Right cardiac atrium (tissue), 5 donors: Measurements from ENCODE around the gene SF3B5. TPM values are rescaled to one million over a fixed set of nuclear protein-coding genes. Genes with fewer than 3 reads are reported as not detected.
"Not testable (repeated sequence)": the region's sequence is repeated elsewhere in the genome, so short reads cannot be mapped to it uniquely, and the experiment has no call there.

Source experiments
- ATAC-seq, 2 donors: fragments of 200-7000 bp; cut with Tn5 transposase; one replicate each; pipeline versions ENCODE4 v1.8.0 to v1.9.1; 2020; ENCODE audit warnings: moderate library complexity in 2 of 2, mild to moderate bottlenecking in 1 of 2
- DNase-seq, 3 donors: peaks; one replicate each; pipeline ENCODE4 v3.0.0-alpha.2; 2020
- H3K27ac ChIP-seq: one replicate; pipeline ENCODE4 v1.5.1; 2013; ENCODE audit warnings: mild to moderate bottlenecking, low read length, control low read depth, moderate library complexity
- H3K27me3 ChIP-seq: one replicate; pipeline ENCODE4 v1.6.1; 2013; ENCODE audit not compliant: control insufficient read depth, insufficient read depth
- H3K4me1 ChIP-seq: one replicate; pipeline ENCODE4 v1.6.1; 2013; ENCODE audit warnings: low read length; ENCODE audit not compliant: control insufficient read depth, insufficient read depth
- H3K4me3 ChIP-seq: one replicate; pipeline ENCODE4 v1.5.1; 2013; ENCODE audit warnings: low read length, control low read depth
- H3K9me3 ChIP-seq: one replicate; pipeline ENCODE4 v1.6.1; 2013; ENCODE audit warnings: low read length; ENCODE audit not compliant: control insufficient read depth
- WGBS: extraction: QIAGEN DNeasy Blood & Tissue Kit; methylation state at CpG from one replicate; pipeline ENCODE4 v1.1.7; 2013; 5-methylcytosine and 5-hydroxymethylcytosine counted together
- intact Hi-C, 4 donors: fragments of 100-400 bp; cut with DNase I; formaldehyde crosslinking; loops; one replicate each; pipeline versions ENCODE4 v1.11.0 to v1.14.0; 2022 to 2023
- polyA plus RNA-seq: library from polyadenylated mRNA; stranded (reverse); fragments of 200-250 nt; gene quantifications from one replicate; pipeline ENCODE4 v1.2.3, GENCODE V29; 2013
- total RNA-seq, 4 donors: library from RNA; stranded (reverse); fragmentation: NEBNext Ultra II Directional; extraction: Animal tissue kit (Norgen Biotek cat#: 25700); gene quantifications; one replicate each; pipeline ENCODE4 v1.2.1, GENCODE V29; 2021
- donor health status: healthy with polysubstance abuse.
- donor health status: DM: no; HTN: yes; CAD: no.
- donor health status: DM: no; HTN: no; CAD: no.
- donor health status: DM: no; HTN: yes; CAD: no; lungs with severe emphysema.
- donor health status: DM: yes; HTN: yes; CAD: no.

The SF3B5 gene
- total and polyA plus RNA-seq, 5 donors: 108 to 173 (median 123) TPM

GRCh38 chr6:144132167-144132690 is 36.9 kb upstream of the SF3B5 start:
- H3K9me3 ChIP-seq, intact Hi-C loops, H3K4me3 ChIP-seq, DNase-seq, H3K27me3 ChIP-seq, H3K27ac ChIP-seq, ATAC-seq, H3K4me1 ChIP-seq: not testable (repeated sequence)

- DNase-seq (no peak), ATAC-seq (no peak)
- 84% methylated on average over 1 of the region's 1 CpG for whole genome bisulfite sequencing
- H3K4me1 ChIP-seq: no peaks in the 10 kb centered on the region
- no peak overlapping the region for H3K4me3 ChIP-seq
- intact Hi-C loops: no loop called here
- no peaks in the 10 kb centered on the region for H3K27me3 ChIP-seq
- H3K27ac ChIP-seq: no peak overlapping the region
- no peaks in the 10 kb centered on the region for H3K9me3 ChIP-seq
Observed at GRCh38 chr6:144131248-144131709, 35.9 kb upstream of the SF3B5 start.

- Histone ChIP-seq H3K4me3 (no peak overlapping the region), H3K4me1 (no peaks in the 10 kb centered on the region), H3K27ac (no peak overlapping the region), H3K27me3 (no peaks in the 10 kb centered on the region), H3K9me3 (no peaks in the 10 kb centered on the region)
- intact Hi-C loops: no loop called here
- no peak for ATAC-seq
- 88% methylated on average over 6 of the region's 6 CpGs for WGBS
- no peak for DNase-seq
Observed at GRCh38 chr6:144129469-144129868, 34.1 kb upstream of the SF3B5 start.

GRCh38 chr6:144127097-144127496 is 31.7 kb upstream of the SF3B5 start:
- 85% methylated on average over 6 of the region's 6 CpGs for WGBS
- Histone ChIP-seq H3K27ac (no peak overlapping the region), H3K27me3 (no peaks in the 10 kb centered on the region), H3K9me3 (no peaks in the 10 kb centered on the region), H3K4me1 (no peaks in the 10 kb centered on the region), H3K4me3 (no peak overlapping the region)
- intact Hi-C loops: no loop called here
- DNase-seq (no peak), ATAC-seq (no peak)

GRCh38 chr6:144123836-144124235 is 28.5 kb upstream of the SF3B5 start:
- Histone ChIP-seq H3K27me3 (no peaks in the 10 kb centered on the region), H3K9me3 (no peaks in the 10 kb centered on the region), H3K4me3 (no peak overlapping the region), H3K4me1 (no peaks in the 10 kb centered on the region), H3K27ac (no peak overlapping the region)
- intact Hi-C loops: no loop called here
- DNase-seq (no peak), ATAC-seq (no peak)
- WGBS: 37% methylated on average over 2 of the region's 2 CpGs

- H3K9me3 ChIP-seq: no peaks in the 10 kb centered on the region
- DNase-seq (no peak), ATAC-seq (no peak)
- H3K4me1 ChIP-seq: no peaks in the 10 kb centered on the region
- H3K27ac ChIP-seq: no peak overlapping the region
- 63% methylated on average over 2 of the region's 2 CpGs for WGBS
- H3K4me3 ChIP-seq: no peak overlapping the region
- intact Hi-C loops: no loop called here
- H3K27me3 ChIP-seq: no peaks in the 10 kb centered on the region
Observed at GRCh38 chr6:144123421-144123820, 28.0 kb upstream of the SF3B5 start.

GRCh38 chr6:144122861-144123260 is 27.5 kb upstream of the SF3B5 start:
- ATAC-seq: no peak
- Histone ChIP-seq H3K4me3 (no peak overlapping the region), H3K27ac (no peak overlapping the region), H3K9me3 (no peaks in the 10 kb centered on the region), H3K27me3 (no peaks in the 10 kb centered on the region), H3K4me1 (no peaks in the 10 kb centered on the region)
- intact Hi-C loops: no loop called here
- no peak for DNase-seq

GRCh38 chr6:144119376-144119775 is 24.0 kb upstream of the SF3B5 start:
- Histone ChIP-seq H3K9me3 (no peaks in the 10 kb centered on the region), H3K4me3 (no peak overlapping the region), H3K27ac (no peak overlapping the region), H3K4me1 (no peaks in the 10 kb centered on the region), H3K27me3 (no peaks in the 10 kb centered on the region)
- intact Hi-C loops: no loop called here
- no peak for ATAC-seq
- no peak for DNase-seq
- 94% methylated on average over 5 of the region's 5 CpGs for WGBS

- Histone ChIP-seq H3K27me3 (no peaks in the 10 kb centered on the region), H3K27ac (no peak overlapping the region), H3K4me1 (no peaks in the 10 kb centered on the region), H3K9me3 (no peaks in the 10 kb centered on the region), H3K4me3 (no peak overlapping the region)
- no peak for ATAC-seq
- DNase-seq: no peak
- WGBS: 91% methylated on average over 3 of the region's 3 CpGs
- intact Hi-C loops: no loop called here
Observed at GRCh38 chr6:144115219-144115618, 19.8 kb upstream of the SF3B5 start.

GRCh38 chr6:144113366-144113765 is 18.0 kb upstream of the SF3B5 start:
- intact Hi-C loops: no loop called here
- WGBS: 93% methylated on average over 6 of the region's 6 CpGs

GRCh38 chr6:144110210-144110609 is 14.8 kb upstream of the SF3B5 start:
- Histone ChIP-seq H3K4me3 (no peak overlapping the region), H3K9me3 (no peaks in the 10 kb centered on the region), H3K27ac (no peak overlapping the region), H3K27me3 (no peaks in the 10 kb centered on the region), H3K4me1 (no peaks in the 10 kb centered on the region)
- WGBS: 84% methylated on average over 5 of the region's 5 CpGs
- ATAC-seq: no peak
- no peak for DNase-seq
- intact Hi-C loops: no loop called here

More at GRCh38 chr6:144113366-144113765, 18.0 kb upstream of the SF3B5 start:
- Histone ChIP-seq H3K4me1 (no peaks in the 10 kb centered on the region), H3K27ac (no peak overlapping the region), H3K9me3 (no peaks in the 10 kb centered on the region), H3K4me3 (no peak overlapping the region), H3K27me3 (no peaks in the 10 kb centered on the region)
- DNase-seq (no peak), ATAC-seq (no peak)

- intact Hi-C loops: loop anchor here (2.0 to 10.0 kb wide), 5 partner anchors 109 to 379 kb away; no protein-coding TSS in a partner anchor
- Histone ChIP-seq H3K9me3 (no peaks in the 10 kb centered on the region), H3K4me1 (no peaks in the 10 kb centered on the region), H3K27me3 (no peaks in the 10 kb centered on the region), H3K27ac (no peak overlapping the region), H3K4me3 (no peak overlapping the region)
- no peak for DNase-seq
- no peak for ATAC-seq
- 59% methylated on average over 1 of the region's 1 CpG for WGBS
Observed at GRCh38 chr6:144106206-144106605, 10.8 kb upstream of the SF3B5 start.
